Urinary bladder (tissue), 4 donors: ENCODE measurements around the gene PSME3. TPM values are rescaled to one million over a fixed set of nuclear protein-coding genes. Genes with fewer than 3 reads are reported as not detected.
"Not testable (repeated sequence)": the region's sequence is repeated elsewhere in the genome, so short reads cannot be mapped to it uniquely, and the experiment has no call there.

Experiments
- DNase-seq: peaks from one replicate; pipeline ENCODE4 v3.0.0-alpha.2; 2015; ENCODE audit errors: extremely low spot score
- H3K27ac ChIP-seq: one replicate; pipeline ENCODE4 v1.5.1; 2013; ENCODE audit warnings: low read depth, mild to moderate bottlenecking, moderate library complexity
- H3K36me3 ChIP-seq: one replicate; pipeline ENCODE4 v1.6.1; 2013; ENCODE audit warnings: mild to moderate bottlenecking, moderate library complexity; ENCODE audit not compliant: insufficient read depth
- H3K4me1 ChIP-seq: one replicate; pipeline ENCODE4 v1.6.1; 2013; ENCODE audit warnings: mild to moderate bottlenecking, moderate library complexity; ENCODE audit not compliant: insufficient read depth
- H3K4me3 ChIP-seq: one replicate; pipeline ENCODE4 v1.5.1; 2013; ENCODE audit warnings: low read depth, low read length
- WGBS: extraction: QIAGEN DNeasy Blood & Tissue Kit; methylation state at CpG from one replicate; pipeline ENCODE4 v1.1.7; 2013; 5-methylcytosine and 5-hydroxymethylcytosine counted together
- polyA plus RNA-seq: library from polyadenylated mRNA; stranded (reverse); fragments of 200-250 nt; gene quantifications from one replicate; pipeline ENCODE4 v1.2.3, GENCODE V29; 2013
- total RNA-seq: library from RNA; depleted of rRNA; stranded (reverse); fragments of >200 nt; gene quantifications from one replicate; pipeline ENCODE4 v1.2.3, GENCODE V29; 2014
- donor health status: healthy with polysubstance abuse.
- donor health status: healthy.

The PSME3 gene
- total and polyA plus RNA-seq, 2 donors: 31.1 to 79.7 TPM

- DNase-seq: no peak
- no peaks in the 10 kb centered on the region for H3K36me3 ChIP-seq
- H3K4me3 ChIP-seq: no peak overlapping the region
- 64% methylated on average over 8 of the region's 8 CpGs for WGBS
- no peak overlapping the region for H3K27ac ChIP-seq
- no peaks in the 10 kb centered on the region for H3K4me1 ChIP-seq
Observed at GRCh38 chr17:42849451-42850181, 16.4 kb downstream of the PSME3 start.

GRCh38 chr17:42850954-42851353, 17.8 kb downstream of the PSME3 start, which contains the start of gene AOC3:
Gene AOC3 (plus strand): TSS chr17:42851199. CDS start chr17:42851344, 145 bp downstream.
- 15% methylated on average over 9 of the region's 9 CpGs for WGBS
- Histone ChIP-seq H3K27ac (peak within 1 kb of the TSS; percentile 31), H3K4me1 (no peaks in the 10 kb centered on the region), H3K4me3 (peak within 1 kb of the TSS; percentile 35), H3K36me3 (no peaks in the 10 kb centered on the region)
- no peak for DNase-seq

DNA sequence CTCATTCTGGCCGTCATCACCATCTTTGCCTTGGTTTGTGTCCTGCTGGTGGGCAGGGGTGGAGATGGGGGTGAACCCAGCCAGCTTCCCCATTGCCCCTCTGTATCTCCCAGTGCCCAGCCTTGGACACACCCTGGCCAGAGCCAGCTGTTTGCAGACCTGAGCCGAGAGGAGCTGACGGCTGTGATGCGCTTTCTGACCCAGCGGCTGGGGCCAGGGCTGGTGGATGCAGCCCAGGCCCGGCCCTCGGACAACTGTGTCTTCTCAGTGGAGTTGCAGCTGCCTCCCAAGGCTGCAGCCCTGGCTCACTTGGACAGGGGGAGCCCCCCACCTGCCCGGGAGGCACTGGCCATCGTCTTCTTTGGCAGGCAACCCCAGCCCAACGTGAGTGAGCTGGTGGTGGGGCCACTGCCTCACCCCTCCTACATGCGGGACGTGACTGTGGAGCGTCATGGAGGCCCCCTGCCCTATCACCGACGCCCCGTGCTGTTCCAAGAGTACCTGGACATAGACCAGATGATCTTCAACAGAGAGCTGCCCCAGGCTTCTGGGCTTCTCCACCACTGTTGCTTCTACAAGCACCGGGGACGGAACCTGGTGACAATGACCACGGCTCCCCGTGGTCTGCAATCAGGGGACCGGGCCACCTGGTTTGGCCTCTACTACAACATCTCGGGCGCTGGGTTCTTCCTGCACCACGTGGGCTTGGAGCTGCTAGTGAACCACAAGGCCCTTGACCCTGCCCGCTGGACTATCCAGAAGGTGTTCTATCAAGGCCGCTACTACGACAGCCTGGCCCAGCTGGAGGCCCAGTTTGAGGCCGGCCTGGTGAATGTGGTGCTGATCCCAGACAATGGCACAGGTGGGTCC, 18.4 kb downstream of the PSME3 start:
- H3K36me3 ChIP-seq, H3K4me1 ChIP-seq, DNase-seq: not testable (repeated sequence)
- Histone ChIP-seq H3K27ac (peak overlapping the region; percentile 31), H3K4me3 (peak overlapping the region; percentile 35)
- 50% methylated on average over 25 of the region's 28 CpGs for WGBS

DNA sequence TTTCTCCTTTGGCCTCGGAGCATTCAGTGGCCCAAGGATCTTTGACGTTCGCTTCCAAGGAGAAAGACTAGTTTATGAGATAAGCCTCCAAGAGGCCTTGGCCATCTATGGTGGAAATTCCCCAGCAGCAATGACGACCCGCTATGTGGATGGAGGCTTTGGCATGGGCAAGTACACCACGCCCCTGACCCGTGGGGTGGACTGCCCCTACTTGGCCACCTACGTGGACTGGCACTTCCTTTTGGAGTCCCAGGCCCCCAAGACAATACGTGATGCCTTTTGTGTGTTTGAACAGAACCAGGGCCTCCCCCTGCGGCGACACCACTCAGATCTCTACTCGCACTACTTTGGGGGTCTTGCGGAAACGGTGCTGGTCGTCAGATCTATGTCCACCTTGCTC, 19.2 kb downstream of the PSME3 start:
- Histone ChIP-seq H3K4me3 (peak overlapping the region; percentile 16), H3K4me1 (no peaks in the 10 kb centered on the region), H3K36me3 (no peaks in the 10 kb centered on the region), H3K27ac (peak overlapping the region; percentile 34)
- no peak for DNase-seq
- WGBS: 52% methylated on average over 15 of the region's 15 CpGs

DNA sequence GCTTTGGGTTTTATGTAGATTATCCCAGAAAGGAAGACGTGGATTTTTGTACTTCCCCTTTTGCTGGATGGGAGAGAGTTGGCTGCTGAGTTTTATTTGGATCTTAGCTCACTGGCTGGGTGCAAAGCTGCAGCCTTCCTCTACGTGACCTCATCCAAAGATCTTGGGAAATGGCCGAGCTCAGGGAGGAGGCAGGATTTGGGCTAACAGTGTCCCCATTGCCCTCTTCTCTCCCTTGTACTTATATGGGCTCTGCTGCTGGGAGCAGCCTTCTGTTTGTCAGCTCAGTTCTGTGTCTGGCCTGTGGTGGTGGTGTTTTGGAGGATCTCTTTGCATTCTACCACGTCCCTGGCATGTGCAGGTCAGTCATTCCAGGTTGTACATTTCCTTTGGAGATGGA, 19.8 kb downstream of the PSME3 start:
- WGBS: 15% methylated on average over 4 of the region's 4 CpGs
- H3K27ac ChIP-seq: no peak overlapping the region
- no peak for DNase-seq
- H3K4me1 ChIP-seq: no peaks in the 10 kb centered on the region
- H3K4me3 ChIP-seq: peak overlapping the region; percentile 6
- H3K36me3 ChIP-seq: no peaks in the 10 kb centered on the region

- no peak overlapping the region for H3K27ac ChIP-seq
- no peaks in the 10 kb centered on the region for H3K36me3 ChIP-seq
- no peak for DNase-seq
- 46% methylated on average over 5 of the region's 5 CpGs for WGBS
- no peaks in the 10 kb centered on the region for H3K4me1 ChIP-seq
- H3K4me3 ChIP-seq: peak overlapping the region; percentile 2
Observed at GRCh38 chr17:42853597-42853967, 20.4 kb downstream of the PSME3 start.

- 61% methylated on average over 15 of the region's 15 CpGs for WGBS
- peak overlapping the region; percentile 2 for H3K4me3 ChIP-seq
- no peak for DNase-seq
- no peaks in the 10 kb centered on the region for H3K4me1 ChIP-seq
- no peak overlapping the region for H3K27ac ChIP-seq
- no peaks in the 10 kb centered on the region for H3K36me3 ChIP-seq
Observed at GRCh38 chr17:42853968-42854790, 21.0 kb downstream of the PSME3 start.

- Histone ChIP-seq H3K4me1 (no peaks in the 10 kb centered on the region), H3K4me3 (no peak overlapping the region), H3K36me3 (no peaks in the 10 kb centered on the region), H3K27ac (no peak overlapping the region)
- WGBS: 63% methylated on average over 8 of the region's 8 CpGs
- no peak for DNase-seq
Observed at GRCh38 chr17:42855048-42855596, 21.9 kb downstream of the PSME3 start.

DNA sequence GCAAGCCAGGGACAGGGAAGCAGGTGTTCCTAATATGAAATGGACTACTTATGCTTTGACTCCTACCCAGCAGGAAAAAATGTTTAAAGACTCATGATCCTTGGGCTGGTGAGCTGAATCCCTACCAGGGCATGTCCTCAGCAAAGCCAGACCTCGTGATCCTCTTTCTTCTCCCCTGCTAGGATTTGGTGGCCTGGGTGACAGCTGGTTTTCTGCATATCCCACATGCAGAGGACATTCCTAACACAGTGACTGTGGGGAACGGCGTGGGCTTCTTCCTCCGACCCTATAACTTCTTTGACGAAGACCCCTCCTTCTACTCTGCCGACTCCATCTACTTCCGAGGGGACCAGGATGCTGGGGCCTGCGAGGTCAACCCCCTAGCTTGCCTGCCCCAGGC, 22.9 kb downstream of the PSME3 start:
- 67% methylated on average over 7 of the region's 8 CpGs for WGBS
- H3K4me3 ChIP-seq, DNase-seq, H3K4me1 ChIP-seq, H3K36me3 ChIP-seq, H3K27ac ChIP-seq: not testable (repeated sequence)

DNA sequence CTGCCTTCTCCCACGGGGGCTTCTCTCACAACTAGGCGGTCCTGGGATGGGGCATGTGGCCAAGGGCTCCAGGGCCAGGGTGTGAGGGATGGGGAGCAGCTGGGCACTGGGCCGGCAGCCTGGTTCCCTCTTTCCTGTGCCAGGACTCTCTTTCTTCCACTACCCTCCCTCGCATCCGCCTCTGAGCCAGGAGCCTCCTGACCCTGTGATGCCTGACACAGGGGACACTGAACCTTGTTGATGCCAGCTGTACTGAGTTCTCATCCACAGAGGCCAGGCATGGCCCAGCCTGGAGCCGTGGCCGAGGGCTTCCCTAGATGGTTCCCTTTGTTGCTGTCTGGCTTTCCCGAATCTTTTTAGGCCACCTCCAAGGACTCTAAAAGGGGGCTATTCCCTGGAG, 23.3 kb downstream of the PSME3 start:
- DNase-seq, H3K4me3 ChIP-seq, H3K27ac ChIP-seq, H3K36me3 ChIP-seq, H3K4me1 ChIP-seq: not testable (repeated sequence)
- 58% methylated on average over 6 of the region's 8 CpGs for WGBS

GRCh38 chr17:42857389-42857788, 24.2 kb downstream of the PSME3 start:
- Histone ChIP-seq H3K4me3 (no peak overlapping the region), H3K27ac (no peak overlapping the region), H3K36me3 (no peaks in the 10 kb centered on the region), H3K4me1 (no peaks in the 10 kb centered on the region)
- 72% methylated on average over 1 of the region's 1 CpG for WGBS
- DNase-seq: no peak

- Histone ChIP-seq H3K4me3 (no peak overlapping the region), H3K27ac (no peak overlapping the region), H3K4me1 (no peaks in the 10 kb centered on the region), H3K36me3 (no peaks in the 10 kb centered on the region)
- WGBS: 90% methylated on average over 7 of the region's 7 CpGs
- DNase-seq: no peak
Observed at GRCh38 chr17:42865638-42866094, 32.5 kb downstream of the PSME3 start.

GRCh38 chr17:42866216-42866615, 33.0 kb downstream of the PSME3 start:
- Histone ChIP-seq H3K36me3 (no peaks in the 10 kb centered on the region), H3K27ac (no peak overlapping the region), H3K4me1 (no peaks in the 10 kb centered on the region), H3K4me3 (no peak overlapping the region)
- 95% methylated on average over 4 of the region's 4 CpGs for WGBS
- DNase-seq: no peak
